GM12872 (cell line): Measurements from ENCODE around the gene RCOR2.

Experiments
- TF ChIP-seq, protein P1 (sequence below): IDR thresholded peaks from 3 replicates; pipeline ENCODE4 v1.5.1; 2011; ENCODE audit warnings: low read depth, mild to moderate bottlenecking, low read length, moderate library complexity; ENCODE audit not compliant: insufficient read depth

Gene RCOR2

GRCh38 chr11:63914896-63915691 lies 1.9 kb downstream of the RCOR2 start:
- TF ChIP-seq, protein P1, sequence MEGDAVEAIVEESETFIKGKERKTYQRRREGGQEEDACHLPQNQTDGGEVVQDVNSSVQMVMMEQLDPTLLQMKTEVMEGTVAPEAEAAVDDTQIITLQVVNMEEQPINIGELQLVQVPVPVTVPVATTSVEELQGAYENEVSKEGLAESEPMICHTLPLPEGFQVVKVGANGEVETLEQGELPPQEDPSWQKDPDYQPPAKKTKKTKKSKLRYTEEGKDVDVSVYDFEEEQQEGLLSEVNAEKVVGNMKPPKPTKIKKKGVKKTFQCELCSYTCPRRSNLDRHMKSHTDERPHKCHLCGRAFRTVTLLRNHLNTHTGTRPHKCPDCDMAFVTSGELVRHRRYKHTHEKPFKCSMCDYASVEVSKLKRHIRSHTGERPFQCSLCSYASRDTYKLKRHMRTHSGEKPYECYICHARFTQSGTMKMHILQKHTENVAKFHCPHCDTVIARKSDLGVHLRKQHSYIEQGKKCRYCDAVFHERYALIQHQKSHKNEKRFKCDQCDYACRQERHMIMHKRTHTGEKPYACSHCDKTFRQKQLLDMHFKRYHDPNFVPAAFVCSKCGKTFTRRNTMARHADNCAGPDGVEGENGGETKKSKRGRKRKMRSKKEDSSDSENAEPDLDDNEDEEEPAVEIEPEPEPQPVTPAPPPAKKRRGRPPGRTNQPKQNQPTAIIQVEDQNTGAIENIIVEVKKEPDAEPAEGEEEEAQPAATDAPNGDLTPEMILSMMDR, result no peak

GRCh38 chr11:63913866-63914830 lies 2.8 kb downstream of the RCOR2 start:
- TF ChIP-seq, protein P1, result no peak

DNA sequence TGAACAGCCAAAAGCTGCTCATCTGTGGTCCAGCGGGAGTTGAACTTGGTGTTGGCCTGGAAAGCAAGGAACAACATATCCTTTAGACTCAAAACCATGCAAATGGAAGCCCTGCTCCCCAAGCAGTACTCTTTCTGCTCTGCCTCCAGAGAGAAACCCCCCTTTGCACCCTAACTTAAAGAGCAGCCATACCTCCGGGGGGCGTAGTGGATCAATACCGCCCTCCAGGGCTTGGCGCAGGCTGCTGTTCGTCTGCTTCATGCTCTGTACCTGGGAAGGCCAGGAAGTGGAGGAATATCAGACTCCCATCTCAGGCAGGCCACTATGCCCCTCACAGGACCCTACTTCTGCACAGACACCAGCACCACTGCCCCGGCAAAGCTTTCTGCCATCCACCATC lies 4.3 kb downstream of the RCOR2 start:
- TF ChIP-seq, protein P1, result 0 out of 3 replicates have a peak, but pooled peaks have one; percentile 4

DNA sequence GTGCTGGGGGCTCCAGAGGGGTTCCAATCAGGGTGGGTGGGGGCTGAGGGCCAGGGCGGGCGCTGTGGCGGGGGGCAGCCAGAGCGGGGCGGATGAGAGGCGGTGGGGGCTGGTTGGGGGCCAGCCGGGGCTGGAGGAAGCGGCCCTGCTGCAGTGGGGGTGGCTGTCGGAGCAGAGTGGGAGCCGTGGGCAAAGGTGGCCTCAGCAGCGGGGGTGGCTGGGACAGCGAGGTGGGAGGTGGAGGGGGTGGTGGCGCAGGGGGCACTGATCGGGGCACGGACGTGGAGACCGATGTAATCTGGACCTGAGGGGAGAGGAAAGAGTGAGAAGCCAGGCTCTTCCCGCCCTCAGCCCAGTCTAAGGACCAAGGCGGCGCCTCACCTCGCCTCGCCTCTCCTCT lies 5.1 kb downstream of the RCOR2 start:
- TF ChIP-seq, protein P1, result no peak

DNA sequence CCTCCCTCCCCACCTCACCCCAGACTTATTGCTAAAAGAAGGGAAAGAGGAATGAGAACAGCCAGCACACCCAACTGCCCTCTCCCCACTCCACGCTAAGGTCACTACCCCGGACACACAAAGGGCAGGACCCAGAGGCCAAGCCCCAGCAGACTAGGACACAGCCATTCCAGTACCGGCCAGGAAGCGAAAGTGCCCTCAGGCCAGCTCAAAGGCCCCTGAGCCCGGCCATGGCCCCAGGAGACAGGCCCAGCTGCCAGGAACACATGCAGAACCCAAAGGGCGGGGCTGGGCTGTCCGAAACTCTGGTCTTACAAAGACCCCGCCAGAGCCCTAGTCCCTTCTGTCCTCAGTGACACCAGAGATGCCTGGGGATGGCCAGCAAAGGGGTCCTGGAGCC lies 5.5 kb downstream of the RCOR2 start:
- TF ChIP-seq, protein P1, result no peak

DNA sequence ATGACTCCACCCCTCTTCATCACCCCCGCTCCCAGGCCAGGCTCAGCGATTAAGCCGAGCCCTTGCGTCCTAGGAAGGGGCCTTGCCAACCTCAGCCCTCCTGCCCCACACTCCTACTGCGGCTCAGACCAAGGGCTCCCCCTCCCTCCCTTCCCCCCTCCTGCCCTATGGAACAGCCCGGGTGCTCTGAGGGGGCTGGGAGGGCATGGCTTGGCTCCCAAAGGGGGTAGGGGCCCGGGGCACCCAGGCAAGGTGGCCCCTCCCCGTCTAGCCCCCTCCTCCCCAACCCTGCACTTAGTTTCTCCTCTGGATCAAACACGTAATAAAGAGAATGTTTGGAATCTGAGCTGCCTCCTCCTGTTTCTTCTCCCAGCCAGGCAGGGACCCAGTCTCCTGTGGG lies 6.3 kb downstream of the RCOR2 start:
- TF ChIP-seq, protein P1, result no peak
